ENCODE measurements around the gene FUOM.
"Not testable (repeated sequence)": the region's sequence is repeated elsewhere in the genome, so short reads cannot be mapped to it uniquely, and the experiment has no call there.

The FUOM gene

DNA sequence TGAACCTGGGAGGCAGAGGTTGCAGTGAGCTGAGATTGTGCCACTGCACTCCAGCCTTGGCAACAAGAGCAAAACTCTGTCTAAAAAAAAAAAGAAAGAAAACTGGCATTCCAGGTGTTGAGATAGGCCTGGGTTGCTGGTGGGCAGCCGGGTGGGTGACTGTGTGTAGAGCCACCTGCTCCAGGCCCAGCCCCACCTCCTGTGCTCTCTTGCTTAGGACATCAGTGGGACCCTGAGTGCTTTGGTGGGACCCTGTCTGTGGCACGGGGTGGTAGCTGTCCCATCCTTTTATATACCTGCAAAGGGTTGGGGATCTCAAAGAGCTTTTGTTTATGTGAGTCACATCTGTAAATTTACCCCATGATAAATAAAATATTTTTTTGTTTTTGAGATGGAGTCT is 27.4 kb upstream of the FUOM start:
- Histone ChIP-seq H3K4me3 (ENCODE audit: low read depth in 1 of 2, low read length in 2 of 2) (no peak overlapping the region), H3K4me1 (ENCODE audit: control insufficient read depth in 1 of 2, insufficient read depth in 2 of 2, low read length in 2 of 2) (peaks cover 0 to under 1% of the 10 kb centered on the region in 2 donors), H3K36me3 (ENCODE audit: control insufficient read depth in 1 of 2, insufficient read depth in 2 of 2, low read length in 2 of 2) (no peaks in the 10 kb centered on the region), H3K27me3 (ENCODE audit: low read depth, low read length) (no peaks in the 10 kb centered on the region), H3K9me3 (ENCODE audit: control insufficient read depth in 1 of 2, low read length in 2 of 2) (no peaks in the 10 kb centered on the region), H3K27ac (ENCODE audit: low read length) (no peak overlapping the region)

DNA sequence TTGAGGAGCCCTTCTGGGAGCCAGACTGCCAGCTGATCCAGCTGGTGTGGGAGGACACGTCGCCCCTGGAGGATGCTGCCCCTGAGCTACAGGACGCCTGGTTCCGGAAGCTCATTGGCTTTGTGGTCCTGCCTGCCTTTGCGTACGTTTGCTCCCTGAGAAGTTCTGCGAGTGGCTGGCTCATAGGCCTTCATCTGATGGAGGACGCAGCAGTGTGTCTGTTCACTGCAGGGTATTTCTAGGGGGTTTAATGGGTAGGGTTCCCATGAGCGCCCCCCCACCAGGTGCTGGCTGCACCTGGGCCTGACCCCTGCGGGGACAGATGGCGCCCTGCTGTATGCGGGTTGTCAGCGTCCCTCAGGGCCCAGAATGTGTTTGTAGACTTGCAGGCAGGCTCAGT is 26.3 kb upstream of the FUOM start:
- Histone ChIP-seq H3K27me3 (ENCODE audit: low read depth, low read length) (no peaks in the 10 kb centered on the region), H3K4me3 (ENCODE audit: low read depth in 1 of 2, low read length in 2 of 2) (no peak overlapping the region), H3K27ac (ENCODE audit: low read length) (no peak overlapping the region), H3K4me1 (ENCODE audit: control insufficient read depth in 1 of 2, insufficient read depth in 2 of 2, low read length in 2 of 2) (peaks cover 0 to 10% of the 10 kb centered on the region in 2 donors), H3K9me3 (ENCODE audit: control insufficient read depth in 1 of 2, low read length in 2 of 2) (no peaks in the 10 kb centered on the region), H3K36me3 (ENCODE audit: control insufficient read depth in 1 of 2, insufficient read depth in 2 of 2, low read length in 2 of 2) (no peaks in the 10 kb centered on the region)

DNA sequence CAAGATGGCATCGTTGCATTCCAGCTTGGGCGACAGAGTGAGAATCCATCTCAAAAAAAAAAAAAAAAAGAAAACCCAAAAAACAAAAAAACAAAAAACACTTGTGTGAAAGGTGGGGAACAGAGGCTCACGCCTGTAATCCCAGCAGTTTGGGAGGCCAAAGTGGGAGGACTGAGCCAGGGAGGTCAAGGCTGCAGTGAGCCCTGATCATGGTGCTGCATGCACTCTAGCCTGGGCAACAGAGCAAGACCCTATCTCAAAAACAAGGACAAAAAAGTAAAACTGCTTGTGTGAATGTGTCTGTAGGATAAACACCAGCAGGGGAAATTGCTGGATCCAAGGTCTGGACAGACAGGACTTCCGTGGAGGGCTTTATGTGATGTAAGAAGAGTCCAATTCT is 25.7 kb upstream of the FUOM start:
- Histone ChIP-seq H3K27me3 (ENCODE audit: low read depth, low read length) (no peaks in the 10 kb centered on the region), H3K4me1 (ENCODE audit: control insufficient read depth in 1 of 2, insufficient read depth in 2 of 2, low read length in 2 of 2) (peaks cover 0 to 10% of the 10 kb centered on the region in 2 donors), H3K27ac (ENCODE audit: low read length) (no peak overlapping the region), H3K36me3 (ENCODE audit: control insufficient read depth in 1 of 2, insufficient read depth in 2 of 2, low read length in 2 of 2) (no peaks in the 10 kb centered on the region), H3K9me3 (ENCODE audit: control insufficient read depth in 1 of 2, low read length in 2 of 2) (no peaks in the 10 kb centered on the region), H3K4me3 (ENCODE audit: low read depth in 1 of 2, low read length in 2 of 2) (no peak overlapping the region)

DNA sequence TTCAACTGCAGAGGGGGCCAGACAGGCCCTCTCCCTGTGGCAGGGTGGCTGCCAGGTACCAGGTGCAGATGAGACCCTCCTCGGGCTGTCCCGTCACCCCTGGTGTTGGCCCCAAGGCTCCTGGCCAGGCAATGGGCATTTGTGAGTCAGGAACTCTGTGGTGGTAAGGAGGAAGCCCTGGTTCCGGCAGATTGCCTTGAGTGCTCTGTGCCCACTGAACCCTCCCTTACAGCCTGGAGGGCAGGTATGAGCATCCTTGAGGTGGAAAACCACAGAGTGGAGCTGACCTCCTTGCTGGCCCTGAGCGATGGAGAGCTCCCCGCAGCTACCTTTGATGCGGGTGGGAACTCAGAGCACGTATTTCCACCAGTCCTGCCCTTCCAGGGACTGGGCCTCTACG is 23.2 kb upstream of the FUOM start:
- Histone ChIP-seq H3K9me3 (ENCODE audit: control insufficient read depth in 1 of 2, low read length in 2 of 2) (no peaks in the 10 kb centered on the region), H3K27me3 (ENCODE audit: low read depth, low read length) (no peaks in the 10 kb centered on the region), H3K4me1 (ENCODE audit: control insufficient read depth in 1 of 2, insufficient read depth in 2 of 2, low read length in 2 of 2) (peaks cover 0 to 16% of the 10 kb centered on the region in 2 donors), H3K27ac (ENCODE audit: low read length) (no peak overlapping the region), H3K36me3 (ENCODE audit: control insufficient read depth in 1 of 2, insufficient read depth in 2 of 2, low read length in 2 of 2) (no peaks in the 10 kb centered on the region), H3K4me3 (ENCODE audit: low read depth in 1 of 2, low read length in 2 of 2) (no peak overlapping the region)

DNA sequence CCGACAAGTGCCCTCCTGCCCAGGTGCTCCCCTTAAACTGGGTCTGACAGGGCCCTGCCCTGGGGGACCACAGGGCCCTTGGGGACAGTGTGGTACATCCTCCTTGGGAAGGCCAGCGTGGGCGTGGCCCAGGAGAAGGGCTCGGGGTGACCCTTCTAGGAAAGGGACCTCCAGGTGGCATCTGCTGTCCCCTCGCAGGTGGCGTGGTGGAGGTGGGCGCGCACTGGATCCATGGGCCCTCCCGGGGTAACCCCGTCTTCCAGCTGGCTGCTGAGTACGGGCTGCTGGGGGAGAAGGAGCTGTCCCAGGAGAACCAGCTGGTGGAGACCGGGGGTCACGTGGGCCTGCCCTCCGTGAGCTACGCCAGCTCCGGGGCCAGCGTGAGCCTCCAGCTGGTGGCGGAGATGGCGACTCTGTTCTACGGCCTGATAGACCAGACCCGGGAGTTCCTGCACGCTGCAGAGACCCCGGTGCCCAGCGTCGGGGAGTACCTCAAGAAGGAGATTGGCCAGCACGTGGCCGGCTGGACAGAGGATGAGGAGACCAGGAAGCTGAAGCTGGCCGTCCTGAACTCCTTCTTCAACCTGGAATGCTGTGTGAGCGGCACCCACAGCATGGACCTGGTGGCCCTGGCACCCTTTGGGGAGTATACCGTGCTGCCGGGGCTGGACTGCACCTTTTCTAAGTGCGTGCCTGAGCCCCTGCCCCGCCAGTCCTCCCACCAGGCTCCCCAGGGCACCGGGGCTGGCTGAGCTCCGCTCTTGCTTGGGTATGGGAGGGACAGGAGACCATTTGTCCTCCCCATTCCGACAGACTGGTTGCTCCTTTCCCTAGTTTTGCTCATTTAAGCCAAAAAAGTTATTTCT is 22.2 kb upstream of the FUOM start:
- Histone ChIP-seq H3K9me3 (ENCODE audit: control insufficient read depth in 1 of 2, low read length in 2 of 2) (no peaks in the 10 kb centered on the region), H3K36me3 (ENCODE audit: control insufficient read depth in 1 of 2, insufficient read depth in 2 of 2, low read length in 2 of 2) (no peaks in the 10 kb centered on the region), H3K4me1 (ENCODE audit: control insufficient read depth in 1 of 2, insufficient read depth in 2 of 2, low read length in 2 of 2) (peaks cover 0 to 16% of the 10 kb centered on the region in 2 donors), H3K27me3 (ENCODE audit: low read depth, low read length) (no peaks in the 10 kb centered on the region), H3K27ac (ENCODE audit: low read length) (no peak overlapping the region), H3K4me3 (ENCODE audit: low read depth in 1 of 2, low read length in 2 of 2) (peak overlapping the region; percentile 42 to 77)

DNA sequence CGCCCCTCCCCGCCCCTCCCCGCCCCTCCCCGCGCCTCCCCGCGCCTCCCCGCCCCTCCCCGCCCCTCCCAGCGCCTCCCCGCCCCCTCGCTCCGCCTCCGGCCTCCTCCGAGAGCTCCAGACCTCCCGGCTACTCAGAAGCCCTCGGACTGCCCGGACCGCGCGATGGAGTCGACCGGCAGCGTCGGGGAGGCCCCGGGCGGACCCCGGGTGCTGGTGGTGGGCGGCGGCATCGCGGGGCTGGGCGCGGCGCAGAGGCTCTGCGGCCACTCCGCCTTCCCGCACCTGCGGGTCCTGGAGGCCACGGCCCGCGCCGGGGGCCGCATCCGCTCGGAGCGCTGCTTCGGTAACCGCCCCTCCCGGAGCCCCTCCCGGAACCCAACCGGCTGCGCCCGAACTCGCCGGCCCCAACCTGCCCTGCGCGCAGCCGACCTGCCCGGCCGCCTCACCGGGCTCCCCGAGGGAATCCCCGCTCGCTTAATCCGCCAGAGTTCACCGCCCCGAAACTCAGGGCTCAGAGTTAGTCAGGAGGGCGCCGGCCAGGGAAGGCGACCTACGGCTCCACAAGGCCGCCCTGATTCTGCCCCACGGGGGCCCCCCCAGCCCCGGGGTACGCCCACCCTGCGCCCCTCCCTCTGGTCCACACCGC is 21.5 kb upstream of the FUOM start, which contains the start of gene PAOX:
TSS of gene PAOX (plus strand) at position 111 of the 649 bp plus-strand sequence. CDS start at position 166, 55 bp downstream.
- Histone ChIP-seq H3K36me3 (ENCODE audit: control insufficient read depth in 1 of 2, insufficient read depth in 2 of 2, low read length in 2 of 2) (no peaks in the 10 kb centered on the region), H3K9me3 (ENCODE audit: control insufficient read depth in 1 of 2, low read length in 2 of 2) (no peaks in the 10 kb centered on the region), H3K27me3 (ENCODE audit: low read depth, low read length) (no peaks in the 10 kb centered on the region), H3K4me3 (ENCODE audit: low read depth in 1 of 2, low read length in 2 of 2) (peak within 1 kb of the TSS; percentile 69 to 91), H3K27ac (ENCODE audit: low read length) (no peak within 1 kb of the TSS), H3K4me1 (ENCODE audit: control insufficient read depth in 1 of 2, insufficient read depth in 2 of 2, low read length in 2 of 2) (peaks cover 0 to 19% of the 10 kb centered on the region in 2 donors)

DNA sequence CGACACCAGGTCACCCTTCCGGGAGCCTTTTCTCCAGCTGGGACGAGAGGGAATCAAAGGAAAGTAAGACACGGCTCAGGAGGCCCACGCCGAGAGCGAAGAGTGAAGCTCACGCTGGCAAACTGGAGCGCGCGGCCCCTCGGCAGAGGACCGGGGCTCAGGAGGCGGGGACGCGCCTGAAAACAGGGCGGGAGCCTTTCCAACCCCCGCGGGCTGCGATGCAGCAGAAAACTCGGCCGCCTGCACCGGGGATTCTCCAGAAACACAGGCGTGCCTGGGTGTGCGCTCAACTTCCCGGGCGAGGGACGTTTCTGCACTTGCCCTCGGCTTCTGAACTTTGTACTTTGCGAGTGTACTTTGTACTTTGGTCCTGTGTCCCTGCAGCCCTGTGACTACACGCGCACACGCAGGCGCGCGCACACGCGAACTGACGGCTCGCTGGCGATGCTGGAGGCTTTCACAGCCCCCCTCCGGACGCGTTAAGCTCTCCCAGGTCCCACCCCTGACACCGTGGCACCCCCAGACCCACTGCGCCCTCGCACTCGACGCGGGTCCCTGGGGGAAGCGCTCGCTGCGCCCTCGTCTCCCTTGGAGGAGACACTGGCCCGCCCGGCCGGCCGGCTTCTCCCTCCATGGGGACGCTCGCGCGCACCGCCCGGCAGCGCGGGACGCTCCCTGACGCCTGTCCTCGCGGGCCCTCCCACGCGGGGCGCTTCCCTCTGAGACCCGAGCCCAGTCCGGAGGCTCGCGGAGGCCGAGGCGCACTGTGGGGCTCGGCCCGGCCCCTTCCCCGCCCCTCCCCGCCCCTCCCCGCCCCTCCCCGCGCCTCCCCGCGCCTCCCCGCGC is 20.7 kb upstream of the FUOM start:
- peak overlapping the region; percentile 69 to 91 for H3K4me3 ChIP-seq (ENCODE audit: low read depth in 1 of 2, low read length in 2 of 2)
- H3K4me1 ChIP-seq (ENCODE audit: control insufficient read depth in 1 of 2, insufficient read depth in 2 of 2, low read length in 2 of 2) = peaks cover 0 to 22% of the 10 kb centered on the region in 2 donors
- H3K27ac ChIP-seq (ENCODE audit: low read length) = no peak overlapping the region
- no peaks in the 10 kb centered on the region for H3K27me3 ChIP-seq (ENCODE audit: low read depth, low read length)
- no peaks in the 10 kb centered on the region for H3K9me3 ChIP-seq (ENCODE audit: control insufficient read depth in 1 of 2, low read length in 2 of 2)
- H3K36me3 ChIP-seq (ENCODE audit: control insufficient read depth in 1 of 2, insufficient read depth in 2 of 2, low read length in 2 of 2) = no peaks in the 10 kb centered on the region

DNA sequence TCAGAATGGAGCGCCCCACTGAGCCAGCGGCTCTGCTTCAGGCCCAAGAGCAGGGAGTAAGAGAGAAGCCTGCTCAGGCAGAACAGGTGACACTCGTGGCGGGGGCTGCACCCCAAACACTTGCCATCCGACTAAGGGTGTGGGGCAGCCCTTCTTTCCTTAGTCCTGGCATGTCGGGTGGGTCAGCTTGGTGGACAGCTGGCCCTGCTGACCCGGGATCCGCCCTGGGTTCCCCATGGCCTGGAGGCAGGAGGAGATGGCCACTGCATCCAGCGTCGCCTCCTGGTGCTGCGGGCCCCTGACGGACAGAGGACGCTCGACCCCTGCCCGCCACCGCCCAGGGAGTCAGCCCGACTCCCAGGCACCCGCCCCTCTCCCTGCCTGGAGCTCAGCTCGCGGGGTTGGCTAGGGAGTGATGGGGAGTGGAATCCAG is 20.0 kb upstream of the FUOM start:
- Histone ChIP-seq H3K4me1 (ENCODE audit: control insufficient read depth in 1 of 2, insufficient read depth in 2 of 2, low read length in 2 of 2) (peaks cover 0 to 22% of the 10 kb centered on the region in 2 donors), H3K27ac (ENCODE audit: low read length) (no peak overlapping the region), H3K36me3 (ENCODE audit: control insufficient read depth in 1 of 2, insufficient read depth in 2 of 2, low read length in 2 of 2) (no peaks in the 10 kb centered on the region), H3K9me3 (ENCODE audit: control insufficient read depth in 1 of 2, low read length in 2 of 2) (no peaks in the 10 kb centered on the region), H3K4me3 (ENCODE audit: low read depth in 1 of 2, low read length in 2 of 2) (peak overlapping the region; percentile 69 to 91), H3K27me3 (ENCODE audit: low read depth, low read length) (no peaks in the 10 kb centered on the region)

DNA sequence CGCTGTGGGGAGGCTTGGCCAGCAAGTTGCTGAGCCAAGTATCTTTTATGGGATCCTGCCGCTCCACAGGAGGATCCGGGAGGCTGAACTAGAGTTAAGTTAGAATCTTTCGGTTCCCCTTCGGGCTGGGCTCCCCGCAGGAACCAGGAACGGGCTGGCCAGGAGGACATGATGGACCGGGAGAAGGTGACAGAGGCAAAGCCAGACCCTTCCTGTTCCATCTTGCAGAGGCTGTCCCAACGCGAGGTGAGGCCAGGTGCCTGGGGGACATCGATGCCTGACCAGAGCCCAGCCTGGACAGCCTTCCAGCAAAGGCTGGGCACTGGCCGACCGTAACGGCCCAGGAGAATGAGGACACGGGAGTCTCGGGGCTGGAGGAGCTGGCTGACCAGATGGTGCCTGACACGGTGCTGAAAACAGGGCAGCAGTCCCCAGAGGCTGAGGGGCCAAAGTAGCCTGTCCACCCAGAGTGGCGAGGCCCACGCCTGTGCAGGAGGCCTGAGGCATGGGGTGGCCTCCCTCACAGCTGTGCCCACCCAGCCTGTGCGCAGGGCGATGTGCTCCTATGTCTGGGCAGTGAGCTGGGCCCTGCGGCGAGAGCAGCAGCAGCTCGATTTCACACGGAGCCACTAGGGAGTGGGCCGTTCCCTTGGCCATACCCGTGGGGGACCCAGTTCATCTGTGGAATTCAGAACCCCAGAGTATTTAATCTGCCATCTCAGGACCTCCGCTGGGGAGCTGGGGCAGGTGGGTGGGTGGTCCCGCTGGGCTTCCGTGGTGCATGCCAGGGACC is 19.4 kb upstream of the FUOM start:
- no peak overlapping the region for H3K27ac ChIP-seq (ENCODE audit: low read length)
- H3K4me3 ChIP-seq (ENCODE audit: low read depth in 1 of 2, low read length in 2 of 2) = peak overlapping the region in 1 of 2 donors; percentile 91
- no peaks in the 10 kb centered on the region for H3K36me3 ChIP-seq (ENCODE audit: control insufficient read depth in 1 of 2, insufficient read depth in 2 of 2, low read length in 2 of 2)
- peaks cover 0 to 26% of the 10 kb centered on the region in 2 donors for H3K4me1 ChIP-seq (ENCODE audit: control insufficient read depth in 1 of 2, insufficient read depth in 2 of 2, low read length in 2 of 2)
- H3K9me3 ChIP-seq (ENCODE audit: control insufficient read depth in 1 of 2, low read length in 2 of 2) = no peaks in the 10 kb centered on the region
- H3K27me3 ChIP-seq (ENCODE audit: low read depth, low read length) = no peaks in the 10 kb centered on the region

DNA sequence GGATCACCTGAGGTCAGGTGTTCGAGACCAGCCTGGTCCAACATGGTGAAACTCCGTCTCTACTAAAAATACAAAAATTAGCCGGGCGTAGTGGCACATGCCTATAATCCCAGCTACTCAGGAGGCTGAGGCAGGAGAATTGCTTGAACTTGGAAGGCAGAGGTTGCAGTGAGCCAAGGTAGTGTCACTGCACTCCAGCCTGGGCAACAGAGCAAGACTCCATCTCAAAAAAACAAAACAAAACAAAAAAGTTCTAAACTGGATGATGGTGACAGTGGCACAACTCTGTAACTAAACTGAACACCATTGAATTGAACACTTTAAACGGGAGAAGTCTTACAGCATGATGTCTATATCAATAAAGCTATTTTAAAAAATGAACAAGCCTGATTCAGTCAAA is 18.4 kb upstream of the FUOM start:
- H3K4me1 ChIP-seq (ENCODE audit: control insufficient read depth in 1 of 2, insufficient read depth in 2 of 2, low read length in 2 of 2) = peaks cover 0 to 32% of the 10 kb centered on the region in 2 donors
- H3K9me3 ChIP-seq (ENCODE audit: control insufficient read depth in 1 of 2, low read length in 2 of 2); H3K4me3 ChIP-seq (ENCODE audit: low read depth in 1 of 2, low read length in 2 of 2); H3K27me3 ChIP-seq (ENCODE audit: low read depth, low read length); H3K36me3 ChIP-seq (ENCODE audit: control insufficient read depth in 1 of 2, insufficient read depth in 2 of 2, low read length in 2 of 2); H3K27ac ChIP-seq (ENCODE audit: low read length): not testable (repeated sequence)

All from muscle layer of duodenum (tissue), 2 donors.